Skeletal muscle satellite cell (primary cell): ENCODE measurements around the gene GLDC.
"Not testable (repeated sequence)": the region's sequence is repeated elsewhere in the genome, so short reads cannot be mapped to it uniquely, and the experiment has no call there.

ENCODE experiments used
- H3K27me3 ChIP-seq: 2 replicates; pipeline ENCODE4 v1.7.0; 2013; ENCODE audit warnings: low read length; ENCODE audit not compliant: control insufficient read depth, insufficient read depth
- H3K36me3 ChIP-seq: 2 replicates; pipeline ENCODE4 v1.7.0; 2013; ENCODE audit warnings: mild to moderate bottlenecking, control low read depth, low read length; ENCODE audit not compliant: insufficient read depth
- H3K4me1 ChIP-seq: 2 replicates; pipeline ENCODE4 v1.7.0; 2013; ENCODE audit warnings: low read length; ENCODE audit not compliant: control insufficient read depth, insufficient read depth
- H3K4me2 ChIP-seq: 2 replicates; pipeline ENCODE4 v1.7.0; 2013; ENCODE audit warnings: mild to moderate bottlenecking, low read length
- H3K4me3 ChIP-seq: 2 replicates; pipeline ENCODE4 v1.7.0; 2013; ENCODE audit warnings: low read length
- H3K9ac ChIP-seq: 2 replicates; pipeline ENCODE4 v1.7.0; 2013; ENCODE audit warnings: mild to moderate bottlenecking, low read depth, low read length, moderate library complexity
- H3K9me3 ChIP-seq: replicated peaks from 2 replicates; pipeline ENCODE4 v1.7.0; 2013; ENCODE audit warnings: mild to moderate bottlenecking, control low read depth, low read length

Gene GLDC

DNA sequence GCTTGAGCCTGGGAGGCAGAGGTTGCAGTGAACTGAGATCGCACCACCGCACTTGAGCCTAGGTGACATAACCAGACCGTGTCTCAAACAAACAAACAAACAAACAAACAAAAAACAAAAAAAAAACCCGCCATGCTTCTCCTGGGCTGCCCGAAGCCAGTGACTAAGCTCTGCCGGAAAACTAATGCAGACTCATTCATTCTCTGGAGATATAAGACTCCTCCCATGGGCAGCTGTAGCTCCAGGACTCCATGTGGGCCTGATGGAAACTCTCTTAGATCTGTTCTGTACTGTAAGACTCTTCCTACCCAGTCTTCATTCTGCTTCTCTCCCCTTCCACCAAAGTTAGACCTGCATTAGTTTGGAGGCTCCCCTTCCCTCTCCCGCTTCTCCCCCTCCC, 11.1 kb downstream of the GLDC start:
- H3K4me1 ChIP-seq = no peaks in the 10 kb centered on the region
- peaks cover 7% of the 10 kb centered on the region for H3K27me3 ChIP-seq
- no peak overlapping the region for H3K4me2 ChIP-seq
- no peak overlapping the region for H3K9ac ChIP-seq
- no peaks in the 10 kb centered on the region for H3K36me3 ChIP-seq
- no peak overlapping the region for H3K4me3 ChIP-seq
- H3K9me3 ChIP-seq = no peaks in the 10 kb centered on the region

GRCh38 chr9:6633378-6633777, 12.2 kb downstream of the GLDC start:
- H3K4me3 ChIP-seq = no peak overlapping the region
- no peaks in the 10 kb centered on the region for H3K4me1 ChIP-seq
- peaks cover 7% of the 10 kb centered on the region for H3K27me3 ChIP-seq
- H3K9ac ChIP-seq = no peak overlapping the region
- H3K4me2 ChIP-seq = no peak overlapping the region
- no peaks in the 10 kb centered on the region for H3K9me3 ChIP-seq
- no peaks in the 10 kb centered on the region for H3K36me3 ChIP-seq

- Histone ChIP-seq H3K36me3 (no peaks in the 10 kb centered on the region), H3K4me2 (no peak overlapping the region), H3K9ac (no peak overlapping the region), H3K4me3 (no peak overlapping the region), H3K27me3 (peaks cover 11% of the 10 kb centered on the region), H3K9me3 (no peaks in the 10 kb centered on the region), H3K4me1 (no peaks in the 10 kb centered on the region)
Observed at GRCh38 chr9:6632516-6633183, 12.9 kb downstream of the GLDC start.

DNA sequence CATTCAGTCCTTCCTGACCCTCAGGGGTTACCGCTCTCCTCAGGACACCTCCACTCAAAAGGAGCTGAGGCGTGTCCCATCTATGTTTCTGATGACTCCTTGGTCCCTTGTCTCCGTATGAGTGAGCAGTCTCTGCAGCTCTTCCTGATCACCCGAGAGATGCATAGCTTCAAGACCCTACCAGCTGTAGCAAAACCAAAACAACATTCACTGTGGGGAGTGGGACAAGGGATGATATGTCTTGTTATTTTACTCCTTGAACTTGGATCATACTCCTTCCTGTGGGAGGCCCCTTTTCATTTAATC, 14.4 kb downstream of the GLDC start:
- Histone ChIP-seq H3K36me3 (no peaks in the 10 kb centered on the region), H3K4me3 (no peak overlapping the region), H3K9me3 (no peaks in the 10 kb centered on the region), H3K9ac (no peak overlapping the region), H3K4me1 (no peaks in the 10 kb centered on the region), H3K27me3 (peaks cover 16% of the 10 kb centered on the region), H3K4me2 (no peak overlapping the region)

DNA sequence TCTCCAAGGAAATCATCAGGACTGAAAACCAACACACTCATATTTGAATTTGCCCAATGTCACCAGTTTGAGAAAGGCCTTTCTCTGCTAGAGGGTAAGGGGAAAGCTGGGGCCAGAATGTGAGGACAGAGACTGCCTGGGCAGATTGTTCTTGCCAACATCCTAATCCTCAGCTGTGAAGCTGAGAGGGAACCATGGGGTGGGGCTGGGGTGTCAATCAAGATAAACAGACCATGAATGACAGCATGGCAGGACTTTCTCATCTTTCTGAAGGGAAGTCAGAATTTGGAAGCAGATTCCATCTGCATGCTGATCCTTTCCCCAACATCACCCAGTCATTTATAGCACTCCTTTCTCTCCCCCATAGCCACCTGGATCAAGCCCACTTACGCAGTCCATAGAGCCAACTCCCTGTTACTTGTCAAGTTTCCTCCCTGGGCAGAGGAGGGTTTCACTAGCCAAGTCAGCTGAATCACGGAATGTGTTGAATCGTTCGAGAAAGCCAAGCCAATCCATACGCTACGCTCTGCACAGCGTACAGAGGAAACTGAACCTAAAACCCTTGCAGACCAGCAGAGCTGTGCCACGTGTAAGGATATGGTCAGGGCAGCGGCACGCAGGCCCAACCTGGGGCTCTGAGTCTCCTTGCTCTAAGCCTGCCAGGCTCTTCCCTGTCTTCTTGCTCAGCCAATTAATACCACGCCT, 14.9 kb downstream of the GLDC start:
- Histone ChIP-seq H3K4me1 (no peaks in the 10 kb centered on the region), H3K4me3 (no peak overlapping the region), H3K4me2 (no peak overlapping the region), H3K27me3 (peaks cover 19% of the 10 kb centered on the region), H3K9ac (no peak overlapping the region), H3K36me3 (no peaks in the 10 kb centered on the region), H3K9me3 (no peaks in the 10 kb centered on the region)

DNA sequence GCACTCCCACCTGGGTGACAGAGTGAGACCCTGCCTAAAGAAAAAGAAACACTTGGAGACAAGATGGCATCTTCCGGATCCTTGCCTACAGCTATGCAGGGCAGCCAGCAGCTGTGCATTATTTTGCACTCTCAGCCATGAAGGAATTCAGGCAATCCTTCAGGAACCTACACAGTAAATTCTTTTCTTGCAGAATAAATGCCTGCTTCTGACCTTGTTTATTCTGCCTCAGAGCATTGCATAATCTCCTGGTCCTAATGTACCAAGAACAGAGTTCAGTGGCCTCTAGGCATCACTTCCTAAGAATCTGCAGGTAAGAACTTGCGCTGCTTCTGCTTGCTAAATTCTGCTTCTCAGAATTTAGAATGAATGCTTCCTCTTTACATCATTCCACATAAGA, 16.8 kb downstream of the GLDC start:
- Histone ChIP-seq H3K4me3 (no peak overlapping the region), H3K27me3 (peaks cover 16% of the 10 kb centered on the region), H3K4me2 (no peak overlapping the region), H3K36me3 (no peaks in the 10 kb centered on the region), H3K9ac (no peak overlapping the region), H3K4me1 (no peaks in the 10 kb centered on the region), H3K9me3 (no peaks in the 10 kb centered on the region)

- no peaks in the 10 kb centered on the region for H3K4me1 ChIP-seq
- no peak overlapping the region for H3K9ac ChIP-seq
- no peaks in the 10 kb centered on the region for H3K9me3 ChIP-seq
- H3K4me2 ChIP-seq = no peak overlapping the region
- no peaks in the 10 kb centered on the region for H3K36me3 ChIP-seq
- H3K4me3 ChIP-seq = no peak overlapping the region
- H3K27me3 ChIP-seq = peaks cover 15% of the 10 kb centered on the region
Observed at GRCh38 chr9:6625363-6625762, 20.2 kb downstream of the GLDC start.

GRCh38 chr9:6622784-6623183, 22.7 kb downstream of the GLDC start:
- not testable (repeated sequence) for H3K9ac ChIP-seq, H3K4me3 ChIP-seq, H3K4me2 ChIP-seq, H3K36me3 ChIP-seq, H3K9me3 ChIP-seq, H3K4me1 ChIP-seq
- H3K27me3 ChIP-seq = peaks cover 21% of the 10 kb centered on the region

- H3K4me2 ChIP-seq = no peak overlapping the region
- H3K36me3 ChIP-seq = no peaks in the 10 kb centered on the region
- H3K4me3 ChIP-seq = no peak overlapping the region
- no peak overlapping the region for H3K9ac ChIP-seq
- peaks cover 15% of the 10 kb centered on the region for H3K27me3 ChIP-seq
- no peaks in the 10 kb centered on the region for H3K9me3 ChIP-seq
- no peaks in the 10 kb centered on the region for H3K4me1 ChIP-seq
Observed at GRCh38 chr9:6620796-6621195, 24.7 kb downstream of the GLDC start.

GRCh38 chr9:6620353-6620752, 25.2 kb downstream of the GLDC start:
- Histone ChIP-seq H3K4me3 (no peak overlapping the region), H3K4me2 (no peak overlapping the region), H3K9me3 (no peaks in the 10 kb centered on the region), H3K9ac (no peak overlapping the region), H3K27me3 (peaks cover 13% of the 10 kb centered on the region), H3K36me3 (no peaks in the 10 kb centered on the region), H3K4me1 (no peaks in the 10 kb centered on the region)

GRCh38 chr9:6619909-6620308, 25.6 kb downstream of the GLDC start:
- Histone ChIP-seq H3K9ac (no peak overlapping the region), H3K4me1 (no peaks in the 10 kb centered on the region), H3K27me3 (peaks cover 13% of the 10 kb centered on the region), H3K9me3 (no peaks in the 10 kb centered on the region), H3K4me2 (no peak overlapping the region), H3K36me3 (no peaks in the 10 kb centered on the region), H3K4me3 (no peak overlapping the region)

DNA sequence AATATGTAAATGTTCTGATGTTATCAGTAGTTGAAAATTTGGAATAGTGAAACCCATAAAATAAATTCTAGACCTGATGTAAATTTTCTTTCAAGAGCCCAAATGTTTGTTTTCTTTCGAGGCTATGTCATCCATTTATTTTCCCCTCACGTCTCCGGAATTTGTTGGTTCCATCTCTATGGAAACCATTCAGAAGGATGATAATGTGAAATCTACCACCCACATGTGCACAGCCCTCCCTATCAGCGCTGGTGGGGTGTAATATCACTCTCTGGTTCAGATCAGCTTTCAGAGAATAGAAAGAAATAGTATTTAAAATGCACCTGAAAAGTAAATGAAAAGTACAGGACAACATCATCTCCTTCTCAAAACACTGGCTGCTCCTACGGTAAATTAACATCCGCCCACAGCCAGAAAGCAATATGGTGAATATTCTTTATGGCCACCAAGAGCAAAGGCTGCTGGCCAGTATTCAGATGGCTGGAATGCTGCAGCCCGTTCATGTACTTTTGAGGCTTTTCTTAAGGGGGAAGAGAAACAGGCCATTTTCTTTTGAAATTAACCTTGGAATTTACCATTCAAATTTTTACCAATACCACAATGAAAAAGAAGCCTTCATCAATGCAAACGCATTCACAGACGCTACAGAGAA, 28.5 kb downstream of the GLDC start:
- no peak overlapping the region for H3K4me2 ChIP-seq
- H3K4me1 ChIP-seq = no peaks in the 10 kb centered on the region
- peaks cover 13% of the 10 kb centered on the region for H3K27me3 ChIP-seq
- no peak overlapping the region for H3K4me3 ChIP-seq
- no peak overlapping the region for H3K9ac ChIP-seq
- no peaks in the 10 kb centered on the region for H3K9me3 ChIP-seq
- no peaks in the 10 kb centered on the region for H3K36me3 ChIP-seq
